NB4 (cell line): ENCODE results near the gene PGAP1.

Experiments used
- DNase-seq: peaks from one replicate; pipeline ENCODE4 v3.0.0; 2010; ENCODE audit warnings: low read depth
- H3K4me3 ChIP-seq: one replicate; pipeline ENCODE4 v1.5.1; 2011; ENCODE audit warnings: mild to moderate bottlenecking, low read depth, low read length, moderate library complexity
- CTCF ChIP-seq: IDR thresholded peaks from one replicate; pipeline ENCODE4 v1.5.1; 2012; ENCODE audit warnings: low read depth, low read length
- MAX ChIP-seq: IDR thresholded peaks from 2 replicates; pipeline ENCODE4 v1.6.1; 2011; ENCODE audit warnings: low read depth, low read length
- MYC ChIP-seq: IDR thresholded peaks from 2 replicates; pipeline ENCODE4 v1.6.1; 2011; ENCODE audit warnings: low read depth, low read length
- POLR2A ChIP-seq: IDR thresholded peaks from 2 replicates; pipeline ENCODE4 v1.6.1; 2011; ENCODE audit warnings: mild to moderate bottlenecking; ENCODE audit not compliant: insufficient read length; ENCODE audit errors: extremely low read depth

PGAP1 gene

GRCh38 chr2:196808083-196808665 is 118.3 kb downstream of the PGAP1 start:
- peak; percentile 14 for DNase-seq
- H3K4me3 ChIP-seq, result no peak overlapping the region
- no peak for TF ChIP-seq MYC
- no peak for TF ChIP-seq POLR2A
- TF ChIP-seq MAX, result no peak
- TF ChIP-seq CTCF, result no peak

- TF ChIP-seq MAX (no peak), CTCF (no peak), POLR2A (no peak), MYC (no peak)
- DNase-seq, result no peak
- no peak overlapping the region for H3K4me3 ChIP-seq
These were observed 122.1 kb downstream of the PGAP1 start for GRCh38 chr2:196804381-196804780.

- no peak for TF ChIP-seq CTCF
- no peak for TF ChIP-seq MAX
- TF ChIP-seq MYC, result no peak
- TF ChIP-seq POLR2A, result no peak
These were observed 124.1 kb downstream of the PGAP1 start for GRCh38 chr2:196802401-196802800.

GRCh38 chr2:196801674-196802261 is 124.7 kb downstream of the PGAP1 start:
- H3K4me3 ChIP-seq, result no peak overlapping the region
- DNase-seq, result no peak
- no peak for TF ChIP-seq MAX
- TF ChIP-seq MYC, result no peak
- TF ChIP-seq POLR2A, result no peak
- no peak for TF ChIP-seq CTCF

More at GRCh38 chr2:196802401-196802800, 124.1 kb downstream of the PGAP1 start:
- DNase-seq, result no peak
- H3K4me3 ChIP-seq, result no peak overlapping the region

GRCh38 chr2:196798980-196799379 is 127.5 kb downstream of the PGAP1 start:
- H3K4me3 ChIP-seq, result peak overlapping the region; percentile 98
- DNase-seq, result peak; percentile 31
- no peak for TF ChIP-seq CTCF
- no peak for TF ChIP-seq MYC
- no peak for TF ChIP-seq POLR2A
- no peak for TF ChIP-seq MAX
